Dedifferentiated amniotic fluid mesenchymal stem cell (primary cell): ENCODE measurements around the gene CASQ1.

Source experiments
- DNase-seq: peaks from one replicate; pipeline ENCODE4 v3.0.0-alpha.2; 2016; ENCODE audit errors: extremely low spot score

Gene CASQ1

GRCh38 chr1:160189649-160190625 lies at the start of gene CASQ1:
TSS of gene CASQ1 (plus strand) at chr1:160190575. CDS start at chr1:160190752, 177 bp downstream.
- no peak for DNase-seq

DNA sequence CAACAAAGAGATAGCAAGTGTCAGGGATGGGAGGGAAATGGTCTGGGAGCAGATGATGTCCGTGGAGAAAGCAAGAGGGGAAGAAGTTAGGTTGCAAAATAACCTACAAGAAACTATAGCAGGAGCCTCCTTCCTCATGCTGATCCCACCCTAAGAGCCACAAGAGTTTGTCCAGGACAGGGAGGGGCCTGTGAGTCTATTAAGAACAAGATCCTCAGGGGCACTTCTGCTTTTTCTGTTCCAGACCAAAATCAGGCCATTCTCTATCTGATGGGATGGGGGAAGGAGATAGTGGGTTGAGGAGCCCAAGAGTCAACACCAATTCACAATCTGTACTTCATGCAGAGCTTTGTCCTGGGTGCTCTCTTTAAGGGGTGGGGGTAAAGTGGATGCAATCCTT lies 46.7 kb upstream of the CASQ1 start:
- DNase-seq: no peak

DNA sequence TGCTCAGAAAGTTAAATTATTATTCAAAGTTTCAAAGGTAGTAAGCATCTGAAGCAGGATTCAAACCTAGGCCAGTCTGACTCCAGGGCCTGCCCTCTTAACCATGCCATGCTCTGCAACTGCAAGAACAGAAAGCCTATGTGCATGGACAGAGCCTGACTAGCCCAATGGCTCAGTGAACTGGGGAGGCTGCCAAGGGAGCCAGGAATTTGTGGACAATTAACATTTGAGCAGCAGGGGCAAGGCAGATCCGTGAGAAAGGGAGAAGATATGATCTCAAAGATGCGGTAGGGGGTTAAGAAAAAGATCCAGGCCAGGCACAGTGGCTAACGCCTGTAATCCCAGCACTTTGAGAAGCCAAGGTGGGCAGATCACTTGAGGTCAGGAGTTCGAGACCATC lies 45.5 kb upstream of the CASQ1 start:
- peak; percentile 33 for DNase-seq

DNA sequence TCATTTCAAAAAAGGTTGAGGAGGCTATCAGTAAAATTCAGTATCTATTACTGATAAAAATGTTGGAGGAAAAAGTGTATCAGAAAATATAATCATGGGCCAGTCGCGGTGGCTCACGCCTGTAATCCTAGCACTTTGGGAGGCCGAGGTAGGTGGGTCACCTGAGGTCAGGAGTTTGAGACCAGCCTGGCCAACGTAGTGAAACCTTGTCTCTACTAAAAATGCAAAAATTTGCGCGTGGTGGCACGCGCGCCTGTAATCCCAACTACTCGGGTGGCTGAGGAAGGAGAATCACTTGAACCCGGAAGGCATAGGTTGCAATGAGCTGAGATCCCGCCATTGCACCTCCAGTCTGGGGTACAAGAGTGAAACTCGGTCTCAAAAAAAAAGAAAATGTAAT lies 44.3 kb upstream of the CASQ1 start:
- DNase-seq: no peak

GRCh38 chr1:160148121-160148520 lies 42.3 kb upstream of the CASQ1 start:
- no peak for DNase-seq

DNA sequence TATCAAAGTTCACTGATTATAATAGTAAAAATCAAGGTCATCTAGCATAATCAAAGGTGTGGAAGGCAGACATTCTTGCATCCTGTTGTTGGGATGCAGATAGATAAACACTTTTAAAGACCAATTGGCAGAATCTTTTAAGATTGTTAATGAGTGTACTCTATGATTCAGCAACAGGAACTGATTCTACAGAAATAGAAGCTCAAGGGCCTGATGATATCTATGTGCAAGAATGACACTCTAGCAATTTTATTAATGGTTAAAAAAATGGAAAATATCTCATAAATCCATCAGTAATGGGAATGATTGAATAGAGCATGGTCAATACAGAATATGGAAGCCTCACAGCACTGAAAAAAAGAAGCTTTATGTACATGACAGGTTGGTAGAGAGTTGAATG lies 41.1 kb upstream of the CASQ1 start:
- DNase-seq: peak; percentile 56

DNA sequence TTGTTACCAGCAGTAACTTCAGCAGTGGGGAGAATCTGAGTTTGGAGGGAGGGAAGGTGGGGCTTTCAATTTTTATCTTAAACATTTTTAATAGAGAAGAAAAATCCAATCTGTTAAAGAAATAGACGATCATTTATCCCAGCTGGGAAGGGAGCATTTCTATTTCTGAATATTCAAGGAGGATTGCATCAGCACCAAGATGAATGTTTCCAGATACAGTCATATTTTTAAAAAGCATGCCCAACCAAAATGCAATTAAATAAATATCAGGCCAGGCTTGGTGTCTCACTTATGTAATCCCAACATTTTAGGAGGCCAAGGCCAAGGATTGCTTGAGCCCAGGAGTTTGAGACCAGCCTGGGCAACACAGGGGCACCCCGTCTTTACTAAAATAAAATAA lies 40.7 kb upstream of the CASQ1 start:
- peak; percentile 97 for DNase-seq

DNA sequence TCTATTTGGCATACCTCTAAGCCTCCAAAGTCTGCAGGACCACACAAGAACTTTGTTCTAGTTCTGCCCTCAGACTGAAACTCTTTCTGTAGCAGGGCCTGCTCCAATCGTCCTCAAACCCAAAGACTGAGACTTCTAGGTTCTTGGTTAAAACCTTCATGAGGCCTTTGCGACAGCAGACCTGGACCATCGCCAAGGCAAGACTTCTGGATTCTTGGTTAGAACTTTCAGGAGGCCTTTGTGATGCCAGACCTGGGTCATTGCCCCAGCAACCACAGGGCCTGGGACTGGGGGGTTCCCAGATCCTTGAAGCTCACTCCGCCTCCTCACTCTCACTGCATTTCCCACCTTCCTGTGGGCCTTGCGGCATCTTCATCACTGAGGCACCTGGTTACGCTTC lies 39.1 kb upstream of the CASQ1 start, which contains the start of gene ATP1A4:
Gene ATP1A4, plus strand, starts transcription at position 301 of the 400 bp plus-strand sequence. CDS start 438 bp downstream, outside the sequence.
- no peak for DNase-seq

DNA sequence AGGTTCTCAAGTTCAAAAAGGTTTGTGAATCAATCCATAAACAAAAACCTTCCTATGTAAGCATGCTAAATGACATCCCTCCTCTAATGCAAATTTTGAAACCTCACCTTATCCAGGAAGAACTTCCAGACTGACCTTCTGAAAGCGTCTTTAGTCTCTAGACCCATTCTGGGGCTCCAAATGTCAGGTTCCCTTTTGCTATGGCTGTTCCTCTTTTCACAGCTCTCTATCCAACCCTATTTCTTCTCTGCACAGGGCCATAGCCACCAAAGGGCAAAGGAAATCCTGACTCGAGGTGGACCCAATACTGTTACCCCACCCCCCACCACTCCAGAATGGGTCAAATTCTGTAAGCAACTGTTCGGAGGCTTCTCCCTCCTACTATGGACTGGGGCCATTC lies 35.6 kb upstream of the CASQ1 start:
- no peak for DNase-seq

DNA sequence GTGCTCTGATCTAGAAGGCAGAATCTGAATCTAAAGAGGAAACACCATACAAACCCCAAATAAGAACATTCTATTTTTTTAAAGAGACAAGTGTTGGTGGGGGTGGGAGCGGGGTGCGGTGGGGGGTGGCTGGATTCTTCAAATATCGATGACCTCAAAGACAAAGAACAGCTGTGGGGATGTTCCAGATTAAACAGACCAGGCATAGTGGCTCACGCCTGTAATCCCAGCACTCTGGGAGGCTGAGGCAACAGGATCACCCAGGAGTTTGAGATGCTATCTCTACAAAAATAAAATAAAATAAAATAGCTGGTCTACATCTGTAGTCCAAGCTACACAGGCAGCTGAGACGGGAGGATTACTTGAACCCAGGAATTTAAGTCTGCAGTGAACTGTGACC lies 34.0 kb upstream of the CASQ1 start:
- no peak for DNase-seq

GRCh38 chr1:160157174-160157573 lies 33.2 kb upstream of the CASQ1 start:
- no peak for DNase-seq

DNA sequence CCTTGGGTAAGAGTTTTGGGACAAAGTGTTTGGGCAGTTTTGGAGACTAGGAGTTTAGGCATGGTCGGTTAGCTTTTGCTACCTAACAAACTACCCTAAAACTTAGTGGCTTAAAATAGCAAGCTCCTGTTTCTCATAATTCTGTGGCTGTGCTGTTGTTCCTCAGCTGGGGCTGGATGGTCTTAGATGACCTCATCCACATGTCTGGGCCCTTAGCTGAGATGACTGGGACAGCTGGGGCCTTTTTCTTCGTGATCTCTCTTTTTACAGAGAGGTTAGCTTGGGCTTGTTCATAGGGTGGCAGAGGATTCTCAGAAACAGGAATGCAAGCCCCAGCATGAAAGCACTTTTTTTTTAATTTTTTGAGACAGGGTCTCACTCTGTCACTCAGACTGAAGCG lies 32.3 kb upstream of the CASQ1 start:
- DNase-seq: no peak

DNA sequence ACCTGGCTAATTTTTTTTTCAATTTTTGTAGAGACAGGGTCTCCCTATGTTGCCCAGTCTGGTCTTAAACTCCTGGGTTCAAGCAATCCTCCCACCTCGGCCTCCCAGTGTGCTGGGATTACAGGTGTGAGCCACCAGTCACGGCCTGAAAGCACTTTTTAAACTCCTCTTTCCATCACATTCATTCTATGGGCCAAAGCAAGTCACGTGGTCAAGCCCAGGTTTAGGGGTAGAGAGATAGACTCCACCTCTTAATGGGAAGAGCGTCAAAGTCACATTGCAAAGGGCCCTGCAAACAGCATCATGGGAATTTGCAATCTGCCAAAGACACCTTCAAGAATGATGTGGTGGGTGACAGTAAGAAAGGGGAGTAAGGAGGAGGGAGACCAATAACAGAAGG lies 31.8 kb upstream of the CASQ1 start:
- DNase-seq: no peak

DNA sequence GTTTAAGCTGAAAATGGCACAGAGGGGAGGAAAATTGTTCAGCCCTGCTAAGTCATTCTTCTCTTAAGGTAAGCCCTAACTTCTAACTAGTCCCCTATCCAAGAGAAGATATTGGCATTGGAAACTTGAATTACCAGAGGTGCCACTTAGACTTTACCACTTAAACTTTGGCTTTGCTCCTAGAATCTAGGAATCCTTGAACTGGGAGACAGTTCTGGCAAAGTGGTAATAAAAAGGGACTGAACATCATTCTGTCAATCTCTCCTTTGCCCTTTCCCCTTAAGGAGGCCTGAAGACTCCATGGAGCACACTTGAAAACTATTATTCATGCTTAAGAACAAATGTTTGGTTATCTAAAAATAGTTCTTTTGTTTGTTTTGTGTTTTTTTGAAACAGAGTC lies 30.5 kb upstream of the CASQ1 start:
- DNase-seq: no peak

GRCh38 chr1:160161965-160162705 lies 28.2 kb upstream of the CASQ1 start:
- DNase-seq: peak; percentile 20

- DNase-seq: no peak
These were observed 27.4 kb upstream of the CASQ1 start for GRCh38 chr1:160162931-160163330.

DNA sequence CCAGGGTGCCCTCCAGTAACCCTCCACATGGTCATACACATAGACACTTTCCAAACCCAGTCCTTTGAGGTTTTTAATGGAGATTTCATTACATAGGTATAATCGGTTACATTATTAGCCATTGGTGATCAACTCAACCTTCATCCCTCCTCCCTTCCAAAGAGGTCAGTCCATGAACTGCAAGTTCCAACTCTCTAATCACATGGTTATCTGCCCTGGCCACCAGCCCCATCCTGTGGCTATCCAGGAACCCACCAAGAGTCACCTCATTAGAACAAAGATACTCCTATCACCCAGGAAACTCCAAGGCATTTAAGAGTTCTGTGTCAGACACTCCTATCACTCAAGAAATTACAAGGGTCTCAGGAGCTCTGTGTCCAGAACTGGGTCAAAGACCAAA lies 26.8 kb upstream of the CASQ1 start:
- no peak for DNase-seq

DNA sequence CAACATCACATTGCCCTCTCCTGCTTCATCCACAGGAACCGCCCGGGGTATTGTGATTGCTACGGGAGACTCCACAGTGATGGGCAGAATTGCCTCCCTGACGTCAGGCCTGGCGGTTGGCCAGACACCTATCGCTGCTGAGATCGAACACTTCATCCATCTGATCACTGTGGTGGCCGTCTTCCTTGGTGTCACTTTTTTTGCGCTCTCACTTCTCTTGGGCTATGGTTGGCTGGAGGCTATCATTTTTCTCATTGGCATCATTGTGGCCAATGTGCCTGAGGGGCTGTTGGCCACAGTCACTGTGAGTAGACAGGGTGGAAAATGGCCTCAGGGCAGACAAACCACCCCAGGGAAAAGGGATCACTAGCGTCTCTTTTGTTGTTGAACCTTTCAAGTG lies 26.3 kb upstream of the CASQ1 start:
- DNase-seq: no peak

- DNase-seq: no peak
These were observed 24.1 kb upstream of the CASQ1 start for GRCh38 chr1:160166166-160166868.

GRCh38 chr1:160167056-160167455 lies 23.3 kb upstream of the CASQ1 start:
- no peak for DNase-seq

GRCh38 chr1:160167580-160167979 lies 22.8 kb upstream of the CASQ1 start:
- DNase-seq: no peak

DNA sequence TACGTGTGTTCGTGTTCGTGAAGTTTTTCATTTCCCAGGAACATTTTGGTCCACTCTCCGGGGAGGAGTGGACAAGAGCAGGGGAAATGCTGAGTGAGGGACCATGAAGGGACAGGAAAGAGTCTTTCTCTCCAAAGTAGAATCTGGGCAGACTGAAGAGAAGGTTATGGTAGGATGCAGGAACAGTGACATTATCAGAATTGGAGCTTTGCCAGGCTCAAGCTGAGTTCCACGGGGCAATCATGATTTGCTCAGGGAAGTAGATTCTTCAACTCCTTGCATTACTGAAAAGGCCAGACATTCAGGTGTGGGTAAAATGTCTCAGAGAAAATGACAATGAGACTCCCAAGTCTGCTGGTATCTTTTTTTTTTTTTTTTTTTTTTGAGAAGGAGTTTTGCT lies 22.4 kb upstream of the CASQ1 start:
- no peak for DNase-seq
